H1 (cell line): ENCODE results near the gene RNF144A. TPM values are rescaled to one million over a fixed set of nuclear protein-coding genes. Genes with fewer than 3 reads are reported as not detected.

Experiments used
- CTCF ChIA-PET: fragments of 300-600 bp; sonication (Branson Sonifier 250); formaldehyde crosslinking; loops from one replicate; lab custom pipeline; 2021; ENCODE audit not compliant: partially characterized antibody; lab: Charles Lee
- POLR2A ChIA-PET: fragments of 300-600 bp; sonication (Branson Sonifier 250); formaldehyde crosslinking; loops from one replicate; lab custom pipeline; 2021; ENCODE audit warnings: inconsistent platforms; ENCODE audit not compliant: partially characterized antibody; lab: Charles Lee
- DNase-seq, 2 experiments: peaks; one replicate each; pipeline versions ENCODE4 v3.0.0 to v3.0.0-alpha.2; 2010 to 2022; ENCODE audit warnings: low spot score in 2 of 2, low read depth in 1 of 2, mixed read lengths in 1 of 2
- FAIRE-seq: peaks from 2 replicates; lab custom pipeline; 2011; peaks lifted over from hg19 to GRCh38; lab: Jason Lieb, UNC
- H2AFZ ChIP-seq: 2 replicates; pipeline ENCODE4 v1.8.1; 2012; ENCODE audit warnings: low read length, inconsistent platforms
- H2AK5ac ChIP-seq: 2 replicates; pipeline ENCODE4 v1.6.1; 2013; ENCODE audit warnings: low read depth, low read length
- H2BK120ac ChIP-seq: replicated peaks from 2 replicates; pipeline ENCODE3; 2013; ENCODE audit warnings: low read depth, low read length, inconsistent platforms
- H2BK12ac ChIP-seq: 2 replicates; pipeline ENCODE4 v1.6.1; 2013; ENCODE audit warnings: low read depth, low read length
- H2BK15ac ChIP-seq: 2 replicates; pipeline ENCODE4 v1.6.1; 2013; ENCODE audit warnings: low read length
- H2BK20ac ChIP-seq: 2 replicates; pipeline ENCODE4 v1.6.1; 2013; ENCODE audit warnings: low read length
- H2BK5ac ChIP-seq: 2 replicates; pipeline ENCODE4 v1.6.1; 2013; ENCODE audit warnings: low read depth, low read length
- H3K14ac ChIP-seq: 2 replicates; pipeline ENCODE4 v1.6.1; 2013; ENCODE audit warnings: inconsistent platforms; ENCODE audit not compliant: insufficient read length
- H3K18ac ChIP-seq: 2 replicates; pipeline ENCODE4 v1.6.1; 2013; ENCODE audit warnings: low read length; ENCODE audit errors: extremely low read depth
- H3K23ac ChIP-seq: 2 replicates; pipeline ENCODE4 v1.6.1; 2013; ENCODE audit warnings: inconsistent platforms; ENCODE audit not compliant: insufficient read length
- H3K23me2 ChIP-seq: 2 replicates; pipeline ENCODE4 v1.6.1; 2013; ENCODE audit warnings: low read depth, low read length
- H3K27ac ChIP-seq: 2 replicates; pipeline ENCODE4 v1.6.1; 2011; ENCODE audit warnings: low read depth, low read length, inconsistent platforms
- H3K27me3 ChIP-seq, 4 experiments: replicated peaks in 1 of 4; 1 replicate in 1 of 4; 2 replicates in 3 of 4; pipeline versions ENCODE4 v1.6.1 to v1.8.1; 2011 to 2013; ENCODE audit warnings: low read length in 3 of 4, mild to moderate bottlenecking in 3 of 4, inconsistent platforms in 2 of 4, mixed read lengths in 2 of 4, moderate library complexity in 1 of 4; ENCODE audit not compliant: control insufficient read depth in 3 of 4, insufficient read depth in 3 of 4; ENCODE audit errors: extremely low read depth in 1 of 4
- H3K36me3 ChIP-seq, 4 experiments: 2 replicates each; pipeline versions ENCODE4 v1.6.1 to v1.8.1; 2011 to 2013; ENCODE audit warnings: mild to moderate bottlenecking in 4 of 4, low read length in 3 of 4, moderate library complexity in 2 of 4, control low read depth in 1 of 4, inconsistent platforms in 1 of 4; ENCODE audit not compliant: insufficient read depth in 4 of 4, control insufficient read depth in 2 of 4
- H3K4ac ChIP-seq: replicated peaks from 2 replicates; pipeline ENCODE3; 2013; ENCODE audit warnings: low read length, low read depth, mixed read lengths, inconsistent platforms; ENCODE audit not compliant: insufficient read length
- H3K4me1 ChIP-seq, 4 experiments: replicated peaks in 1 of 4; 1 replicate in 1 of 4; 2 replicates in 3 of 4; pipeline versions ENCODE4 v1.6.1 to v1.8.1; 2011 to 2013; ENCODE audit warnings: low read length in 3 of 4, inconsistent platforms in 2 of 4, mixed read lengths in 1 of 4; ENCODE audit not compliant: insufficient read depth in 4 of 4, control insufficient read depth in 3 of 4
- H3K4me2 ChIP-seq, 2 experiments: 2 replicates each; pipeline versions ENCODE4 v1.6.1 to v1.8.1; 2011 to 2013; ENCODE audit warnings: low read depth in 2 of 2, low read length in 2 of 2, control low read depth in 1 of 2, inconsistent platforms in 1 of 2, mild to moderate bottlenecking in 1 of 2; ENCODE audit not compliant: insufficient read depth in 1 of 2
- H3K4me3 ChIP-seq, 4 experiments: fragments of 200-600, 300-600 bp in 1 of 4; sonication (generic), shearing (Covaris generic), sonication (Bioruptor Twin) in 1 of 4; 2 replicates each; pipeline versions ENCODE4 v1.5.1 to v1.8.1; 2011 to 2016; ENCODE audit warnings: low read length in 4 of 4, low read depth in 3 of 4, control low read depth in 2 of 4, inconsistent platforms in 2 of 4, mild to moderate bottlenecking in 2 of 4, mixed read lengths in 1 of 4, moderate library complexity in 1 of 4; ENCODE audit not compliant: insufficient read depth in 2 of 4; ENCODE audit errors: extremely low read depth in 1 of 4
- H3K56ac ChIP-seq: replicated peaks from 2 replicates; pipeline ENCODE3; 2013; ENCODE audit warnings: low read depth, mild to moderate bottlenecking, mixed read lengths, low read length, inconsistent platforms; ENCODE audit not compliant: insufficient read length
- H3K79me1 ChIP-seq: 2 replicates; pipeline ENCODE4 v1.6.1; 2013; ENCODE audit warnings: low read depth, low read length, control low read depth
- H3K79me2 ChIP-seq, 2 experiments: 2 replicates each; pipeline versions ENCODE4 v1.6.1 to v1.8.1; 2012 to 2013; ENCODE audit warnings: low read length in 2 of 2, mild to moderate bottlenecking in 2 of 2, inconsistent platforms in 1 of 2; ENCODE audit not compliant: insufficient read depth in 2 of 2, control insufficient read depth in 1 of 2
- H3K9ac ChIP-seq, 4 experiments: replicated peaks in 1 of 4; 1 replicate in 1 of 4; 2 replicates in 3 of 4; pipeline versions ENCODE4 v1.6.1 to v1.8.1; 2011 to 2013; ENCODE audit warnings: low read depth in 3 of 4, low read length in 3 of 4, control low read depth in 2 of 4, mild to moderate bottlenecking in 2 of 4, moderate library complexity in 2 of 4, inconsistent platforms in 1 of 4; ENCODE audit errors: extremely low read depth in 1 of 4
- H3K9me3 ChIP-seq, 2 experiments: 2 replicates each; pipeline versions ENCODE4 v1.6.1 to v1.8.1; 2012 to 2013; ENCODE audit warnings: mild to moderate bottlenecking in 2 of 2, moderate library complexity in 2 of 2, control low read depth in 1 of 2, inconsistent platforms in 1 of 2, low read depth in 1 of 2, low read length in 1 of 2, mixed read lengths in 1 of 2; ENCODE audit not compliant: insufficient read depth in 2 of 2
- H4K20me1 ChIP-seq, 2 experiments: replicated peaks in 1 of 2; 2 replicates each; pipeline versions ENCODE3 to v1.8.1; 2011 to 2013; ENCODE audit warnings: inconsistent platforms in 2 of 2, low read length in 2 of 2, mild to moderate bottlenecking in 1 of 2; ENCODE audit not compliant: insufficient read depth in 2 of 2, control insufficient read depth in 1 of 2
- H4K5ac ChIP-seq: 2 replicates; pipeline ENCODE4 v1.6.1; 2013; ENCODE audit warnings: low read length, low read depth, mixed read lengths, inconsistent platforms; ENCODE audit not compliant: insufficient read length
- H4K8ac ChIP-seq: 2 replicates; pipeline ENCODE4 v1.8.0; 2013; ENCODE audit warnings: mild to moderate bottlenecking, moderate library complexity, low read length, inconsistent platforms; ENCODE audit not compliant: insufficient read depth; ENCODE audit errors: extremely low read depth
- H4K91ac ChIP-seq: replicated peaks from 2 replicates; pipeline ENCODE3; 2013; ENCODE audit warnings: low read length, mixed read lengths, inconsistent platforms; ENCODE audit not compliant: insufficient read length
- NRF1 ChIP-seq: IDR thresholded peaks from 2 replicates; pipeline ENCODE4 v1.6.1; 2011; ENCODE audit warnings: mild to moderate bottlenecking, low read depth, low read length, improper control_type of control experiment
- SIX5 ChIP-seq: IDR thresholded peaks from 2 replicates; pipeline ENCODE4 v1.6.1; 2011; ENCODE audit warnings: mild to moderate bottlenecking, low read depth, low read length
- SP4 ChIP-seq: IDR thresholded peaks from 2 replicates; pipeline ENCODE4 v1.6.1; 2012; ENCODE audit warnings: low read length, inconsistent platforms
- SUZ12 ChIP-seq: fragments of 200-600 bp; sonication (generic); IDR thresholded peaks from 2 replicates; pipeline ENCODE4 v1.6.1; 2012; ENCODE audit warnings: mild to moderate bottlenecking, inconsistent platforms, low read length, moderate library complexity, mixed read lengths
- TAF1 ChIP-seq: IDR thresholded peaks from 2 replicates; pipeline ENCODE4 v1.6.1; 2011; ENCODE audit warnings: mild to moderate bottlenecking, low read depth, low read length
- WGBS, 2 experiments: shearing (Covaris generic) in 1 of 2; methylation state at CpG; one replicate each; pipeline versions ENCODE4 v1.1.6 to v1.1.7; 2013 to 2015; ENCODE audit warnings: low lambda C conversion rate in 2 of 2, mixed read lengths in 2 of 2, inconsistent platforms in 1 of 2, low coverage in 1 of 2, missing lambda C conversion rate in 1 of 2; ENCODE audit not compliant: insufficient replicate concordance in 2 of 2, insufficient coverage in 1 of 2, insufficient read length in 1 of 2; ENCODE audit errors: extremely low coverage in 1 of 2, missing lambda C conversion rate in 1 of 2; 5-methylcytosine and 5-hydroxymethylcytosine counted together
- polyA plus RNA-seq, 7 experiments: library from polyadenylated mRNA; depleted of rRNA in 3 of 7; stranded (reverse) in 5 of 7; unstranded in 2 of 7; fragments of >200 nt in 5 of 7; fragments of 200-250 nt in 2 of 7; gene quantifications; 1 replicate in 5 of 7; 2 replicates in 1 of 7; 4 replicates in 1 of 7; pipeline versions ENCODE4 v1.2.1 to v1.2.3, GENCODE V29; 2011 to 2013; ENCODE audit warnings: missing spikeins in 2 of 7, mixed read lengths in 2 of 7
- total RNA-seq: library from RNA; stranded (reverse); fragmentation: NEBNext Ultra II Directional; extraction: Animal tissue kit (Norgen Biotek cat#: 25700); gene quantifications from 2 replicates; pipeline ENCODE4 v1.2.1, GENCODE V29; 2021

Gene RNF144A
- total and polyA plus RNA-seq, 2 of the 8 experiments (the other 6 are each of a cell fraction or from before 2014, with no cell fraction given), result 14.0 to 15.0 TPM

- H3K79me2 ChIP-seq, result no peaks in the 10 kb centered on the region
- no peak overlapping the region for H3K4me2 ChIP-seq
- no peak overlapping the region for H2BK5ac ChIP-seq
- TF ChIP-seq SP4 (no peak), SUZ12 (no peak), SIX5 (no peak), TAF1 (no peak), NRF1 (no peak)
- no peak overlapping the region for H3K27ac ChIP-seq
- no peak overlapping the region for H3K4me3 ChIP-seq
- 0 out of 4 replicates have a peak, but pooled peaks cover 0 to 7% of the 10 kb centered on the region in 2 experiments for H3K9me3 ChIP-seq
- peaks cover 0 to 3% (median 0%) of the 10 kb centered on the region in 4 experiments; a peak in 1 of 8 replicates for H3K36me3 ChIP-seq
- DNase-seq (no peak), FAIRE-seq (no peak)
- H4K5ac ChIP-seq, result no peak overlapping the region
- peaks cover 0 to 10% (median 3%) of the 10 kb centered on the region in 4 experiments; a peak in 3 of 7 replicates for H3K4me1 ChIP-seq
- H2BK12ac ChIP-seq, result no peak overlapping the region
- H3K18ac ChIP-seq, result no peak overlapping the region
- H2BK20ac ChIP-seq, result no peak overlapping the region
- no peaks in the 10 kb centered on the region for H3K79me1 ChIP-seq
- no peak overlapping the region for H2AFZ ChIP-seq
- no peaks in the 10 kb centered on the region for H3K23me2 ChIP-seq
- no peak overlapping the region for H3K4ac ChIP-seq
- no peak overlapping the region for H3K9ac ChIP-seq
- no peak overlapping the region for H4K91ac ChIP-seq
- ChIA-PET POLR2A (no interaction called here), CTCF (interaction anchor here (0.8 to 1.5 kb wide), 3 partner anchors 17 to 48 kb away, joined by 3 to 11 read pairs (median 3); no protein-coding TSS in a partner anchor)
- H2AK5ac ChIP-seq, result no peak overlapping the region
- H3K27me3 ChIP-seq, result no peaks in the 10 kb centered on the region
- no peak overlapping the region for H2BK120ac ChIP-seq
- 89% methylated on average over 3 of the region's 3 CpGs; no CpG with 5 or more reads in 1 of the 2 experiments for WGBS, 2 experiments
- no peak overlapping the region for H3K56ac ChIP-seq
- H4K8ac ChIP-seq, result no peak overlapping the region
- H3K14ac ChIP-seq, result no peak overlapping the region
- no peaks in the 10 kb centered on the region for H4K20me1 ChIP-seq
- H3K23ac ChIP-seq, result no peak overlapping the region
- no peak overlapping the region for H2BK15ac ChIP-seq
These were observed 144.2 kb downstream of the RNF144A start for GRCh38 chr2:7061450-7061789.
